Stimulated activated CD8-positive, alpha-beta memory T cell treated with anti-CD3 and anti-CD28 coated beads, Interleukin-15, amount 100 ng/mL, for 4 hours (primary cell): ENCODE results near the gene STIP1.

Experiments
- DNase-seq, 2 donors: peaks; one replicate each; pipeline ENCODE4 v3.0.0-alpha.2; 2020; ENCODE audit warnings: low read depth in 2 of 2

STIP1 gene

GRCh38 chr11:64222651-64223000 lies 36.7 kb downstream of the STIP1 start:
- DNase-seq: no peak

GRCh38 chr11:64223001-64223651 lies 37.2 kb downstream of the STIP1 start:
- DNase-seq: no peak

GRCh38 chr11:64224151-64224890 lies 38.4 kb downstream of the STIP1 start:
- no peak for DNase-seq

- DNase-seq: no peak
Observed at GRCh38 chr11:64224891-64225607, 39.1 kb downstream of the STIP1 start.

GRCh38 chr11:64225608-64226506 lies 39.9 kb downstream of the STIP1 start, which contains the start of the genes NUDT22 and TRPT1:
Gene NUDT22, plus strand, starts transcription at chr11:64226274. Its CDS starts 379 bp downstream, at chr11:64226653.
Gene TRPT1, minus strand, starts transcription at chr11:64226186. Its CDS starts 326 bp downstream, at chr11:64225860.
- DNase-seq: peak; percentile 81 to 84

GRCh38 chr11:64226507-64227051 lies 40.6 kb downstream of the STIP1 start:
- peak in 1 of 2 donors; percentile 39 for DNase-seq

- DNase-seq: no peak
Observed at GRCh38 chr11:64227405-64227956, 41.5 kb downstream of the STIP1 start.

- DNase-seq: no peak
Observed at GRCh38 chr11:64229090-64229743, 43.2 kb downstream of the STIP1 start.

- DNase-seq: no peak
Observed at GRCh38 chr11:64229744-64230170, 43.8 kb downstream of the STIP1 start.

GRCh38 chr11:64230171-64230984 lies 44.4 kb downstream of the STIP1 start, which contains the start of gene DNAJC4:
Gene DNAJC4, plus strand, starts transcription at chr11:64230548. Its CDS starts 307 bp downstream, at chr11:64230855.
- DNase-seq: peak; percentile 67 to 77

- no peak for DNase-seq
Observed at GRCh38 chr11:64230985-64231365, 45.0 kb downstream of the STIP1 start.

- DNase-seq: no peak
Observed at GRCh38 chr11:64231546-64231945, 45.6 kb downstream of the STIP1 start.

GRCh38 chr11:64232182-64232966 lies 46.4 kb downstream of the STIP1 start:
- no peak for DNase-seq

- DNase-seq: no peak
Observed at GRCh38 chr11:64232967-64233315, 47.0 kb downstream of the STIP1 start.

- DNase-seq: peak in 1 of 2 donors; percentile 66
Observed at GRCh38 chr11:64233913-64234586, 48.1 kb downstream of the STIP1 start, which contains the start of gene VEGFB. Gene VEGFB, plus strand, starts transcription at chr11:64234584. Its CDS starts 250 bp downstream, at chr11:64234834.

GRCh38 chr11:64234647-64235379 lies 48.8 kb downstream of the STIP1 start:
- DNase-seq: peak in 1 of 2 donors; percentile 26
